NCI-H69 (cell line): ENCODE measurements around the gene DPH1.

ENCODE experiments used
- DNase-seq: peaks from one replicate; lab custom pipeline; 2025; lab: John Stamatoyannopoulos, UW

DPH1 gene

DNA sequence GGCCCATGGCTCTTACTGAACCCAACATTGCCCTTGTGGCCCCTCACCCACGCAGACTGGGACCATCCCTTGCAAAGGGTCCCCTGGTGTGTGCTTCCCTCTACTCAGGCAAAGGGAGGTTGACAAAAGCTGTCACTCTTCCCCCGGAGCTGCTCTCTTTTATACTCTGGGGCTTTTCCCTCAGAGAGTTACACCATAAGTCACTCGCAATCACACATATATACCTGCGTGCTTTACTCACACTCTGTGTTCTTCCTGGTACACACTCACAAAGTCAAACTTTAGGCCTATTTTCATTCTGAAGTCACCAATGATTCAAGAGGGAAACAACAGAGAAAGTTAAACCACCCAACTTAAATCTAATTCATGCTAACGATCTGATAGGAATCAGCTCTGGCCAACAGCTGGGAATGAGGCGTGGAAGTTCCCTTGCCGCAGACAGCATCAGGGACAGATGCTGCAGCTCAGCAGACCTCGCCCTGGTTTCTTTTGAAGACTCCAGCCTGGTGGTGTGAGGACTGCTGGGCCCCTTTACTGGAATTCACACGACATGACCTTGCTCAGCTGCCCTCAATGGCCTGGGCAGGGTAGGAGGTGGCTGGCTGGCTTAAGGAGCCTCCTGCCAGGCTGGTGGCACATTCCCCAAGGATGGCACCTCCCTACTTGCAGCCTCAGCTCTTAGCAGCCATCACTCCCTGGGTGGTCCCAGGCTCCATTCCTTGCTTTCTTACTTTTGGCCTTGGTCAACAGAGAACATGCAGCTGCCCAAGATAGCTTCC, 52.2 kb downstream of the DPH1 start:
- DNase-seq: no peak

DNA sequence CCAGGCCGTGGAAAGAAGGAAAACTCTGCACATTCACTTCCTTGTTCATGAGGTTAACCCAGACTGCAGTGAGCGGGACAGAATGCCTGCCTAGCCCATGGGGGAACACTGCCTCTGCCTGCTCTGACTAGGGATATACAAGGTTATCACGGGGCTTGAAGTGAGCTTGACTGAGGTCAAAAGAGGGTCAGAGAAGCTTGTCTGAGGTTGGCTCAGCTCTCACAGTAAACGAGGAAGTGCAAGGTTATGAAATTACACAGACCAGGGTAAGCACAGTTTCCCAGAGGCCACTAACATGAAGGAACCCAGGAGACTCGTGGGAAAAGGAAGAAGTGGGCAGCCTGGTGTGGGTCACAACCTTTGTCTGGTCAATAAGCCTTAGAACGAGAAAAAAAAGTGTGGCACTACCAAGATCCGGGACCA, 53.7 kb downstream of the DPH1 start:
- no peak for DNase-seq

GRCh38 chr17:2084036-2084765, 54.2 kb downstream of the DPH1 start:
- DNase-seq: peak; percentile 32

DNA sequence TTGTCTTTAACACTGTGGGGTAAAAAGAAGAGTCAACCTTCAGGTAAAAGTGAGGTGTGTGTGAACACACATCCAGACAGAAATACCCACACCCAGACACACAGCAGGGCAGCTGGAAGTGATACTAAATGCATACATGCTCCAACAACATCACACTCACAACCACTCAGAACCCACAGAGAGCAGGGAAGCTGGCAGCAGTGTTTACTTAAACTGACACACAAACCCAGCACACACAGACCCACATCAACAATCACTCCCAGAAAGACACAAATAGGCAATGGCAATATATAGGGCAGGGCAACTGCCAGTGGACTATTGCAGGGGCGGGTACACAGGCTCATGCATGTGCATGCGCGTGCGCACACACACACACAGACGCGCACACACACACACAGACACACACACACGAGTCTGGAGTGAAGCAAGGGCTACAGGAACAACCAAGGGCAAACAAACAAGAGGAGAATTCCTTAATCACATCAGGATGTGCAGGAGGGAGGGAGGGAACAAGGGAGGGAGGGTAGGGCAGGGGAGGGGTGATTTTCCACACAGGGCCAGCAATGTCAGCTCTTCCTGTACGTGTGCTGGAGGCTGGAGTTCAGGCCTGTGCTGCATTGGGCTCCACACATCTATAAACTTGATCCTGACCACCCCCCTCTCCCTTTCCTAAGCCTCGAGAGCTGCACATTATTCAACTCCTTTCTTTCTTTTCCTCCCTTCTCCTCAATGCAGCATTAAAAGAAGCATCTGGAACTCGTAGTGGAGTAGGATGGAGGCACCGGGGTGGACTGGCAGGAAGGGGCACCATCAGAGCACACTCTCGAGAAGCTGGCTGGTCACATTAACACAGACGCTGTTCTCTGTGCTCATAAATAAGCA, 55.1 kb downstream of the DPH1 start:
- peak; percentile 62 for DNase-seq

- no peak for DNase-seq
These were observed 55.6 kb downstream of the DPH1 start for GRCh38 chr17:2085648-2085949.

GRCh38 chr17:2086306-2086705, 56.4 kb downstream of the DPH1 start:
- DNase-seq: no peak

DNA sequence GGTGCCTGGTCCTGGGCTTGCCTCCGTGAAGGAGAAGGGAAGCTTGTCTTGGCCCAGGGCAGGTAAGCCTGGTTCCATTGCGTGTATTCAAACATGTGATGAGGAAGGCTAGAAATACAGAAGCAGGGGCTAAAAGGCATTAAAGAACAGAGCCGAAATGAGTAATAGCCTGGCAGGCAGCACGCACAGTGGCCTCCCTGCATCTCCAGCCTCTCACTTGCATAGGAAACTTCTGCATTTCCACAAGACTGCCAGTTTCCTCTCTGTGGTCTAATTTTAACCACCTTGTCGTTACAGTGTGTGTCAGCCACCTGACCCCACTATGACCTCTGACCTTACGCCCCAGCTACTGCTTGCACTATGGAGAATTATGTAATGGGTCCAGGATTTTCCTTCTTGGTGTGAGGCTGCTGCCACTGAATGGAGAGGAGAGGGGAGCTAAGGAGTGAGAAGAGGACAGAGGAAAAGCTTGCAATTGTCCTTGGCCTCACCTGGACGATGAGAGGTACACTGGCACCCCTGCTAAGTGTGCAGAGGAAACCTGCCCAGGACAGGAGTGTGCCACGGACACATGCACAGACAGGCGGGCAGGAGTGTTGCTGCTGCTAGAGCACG, 57.8 kb downstream of the DPH1 start:
- DNase-seq: no peak

DNA sequence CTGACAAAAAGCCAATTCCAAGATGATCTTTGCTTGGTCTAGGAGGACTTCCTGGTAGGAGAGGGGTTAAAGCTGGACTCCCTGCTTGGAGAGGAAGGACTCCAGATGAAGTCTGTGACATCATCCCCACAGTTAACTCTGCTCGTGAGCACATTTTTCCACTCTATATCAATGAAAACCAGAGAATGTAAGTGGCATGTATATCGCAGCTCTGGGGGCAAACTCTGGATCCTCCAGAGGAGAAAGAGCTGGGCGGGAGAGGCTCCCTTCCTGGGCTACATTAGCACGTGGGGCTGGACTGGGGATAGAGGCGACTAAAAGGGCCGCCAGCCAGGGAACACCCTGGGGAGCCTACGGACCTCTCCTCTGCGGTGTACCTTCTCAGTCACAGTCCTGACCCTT, 59.1 kb downstream of the DPH1 start:
- DNase-seq: no peak

- DNase-seq: no peak
These were observed 60.3 kb downstream of the DPH1 start for GRCh38 chr17:2090210-2090641.

GRCh38 chr17:2090804-2091534, 61.0 kb downstream of the DPH1 start:
- DNase-seq: peak; percentile 39

- peak; percentile 12 for DNase-seq
These were observed 62.3 kb downstream of the DPH1 start for GRCh38 chr17:2092253-2092652.

DNA sequence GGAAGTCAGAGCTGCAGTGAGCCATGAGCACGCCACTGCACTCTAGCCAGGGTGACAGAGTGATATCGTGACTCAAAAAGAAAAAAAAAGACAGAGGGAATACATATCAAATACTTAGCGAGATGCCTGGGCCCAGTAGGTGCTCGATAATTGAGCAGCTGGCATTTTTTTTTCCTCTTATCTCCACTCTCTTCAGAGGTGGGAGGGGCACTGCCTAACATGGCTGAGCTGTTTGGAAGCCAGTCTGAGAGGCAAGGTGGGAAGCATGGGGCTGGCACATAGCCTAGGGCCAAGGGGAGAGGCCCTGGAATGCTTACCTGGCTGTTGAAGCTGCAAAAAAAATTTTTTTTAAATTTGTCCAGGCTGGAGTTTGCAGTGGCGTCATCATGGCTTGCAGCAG, 63.4 kb downstream of the DPH1 start:
- DNase-seq: peak; percentile 9
